Prostate gland (tissue), 2 donors: ENCODE measurements around the gene FMN2.

Experiments used
- CTCF ChIP-seq, 4 experiments: fragments of 200-600 bp in 2 of 4; fragments of 450-650 bp in 2 of 4; sonication (generic) in 2 of 4; IDR thresholded peaks; 1 replicate in 3 of 4; 2 replicates in 1 of 4; pipeline ENCODE4 v1.5.1; 2016 to 2019; ENCODE audit warnings: antibody characterized with exemption in 4 of 4, mild to moderate bottlenecking in 2 of 4, moderate library complexity in 2 of 4
- POLR2A ChIP-seq: fragments of 450-650 bp; IDR thresholded peaks from one replicate; pipeline ENCODE4 v1.6.1; 2016; ENCODE audit warnings: antibody characterized with exemption, mild to moderate bottlenecking
- POLR2AphosphoS5 ChIP-seq: sonication (generic); formaldehyde crosslinking; IDR thresholded peaks from one replicate; pipeline ENCODE4 v1.6.1; 2017; ENCODE audit warnings: antibody characterized with exemption

- no peak for TF ChIP-seq CTCF (IDR thresholded peaks at IDR 0.05)
- no peak for TF ChIP-seq POLR2AphosphoS5
- no peak for TF ChIP-seq POLR2A
Observed at GRCh38 chr1:240116831-240117769, 25.4 kb downstream of the FMN2 start.
